Activated T-cell treated with anti-CD3 and anti-CD28 coated beads for 1 hour (primary cell): ENCODE results near the gene GTSE1.

Experiments used
- DNase-seq: peaks from one replicate; pipeline ENCODE4 v3.0.0-alpha.2; 2020; ENCODE audit warnings: low read depth

Gene GTSE1

GRCh38 chr22:46273432-46274148 lies 23.1 kb upstream of the GTSE1 start:
- no peak for DNase-seq

- DNase-seq = no peak
Observed at GRCh38 chr22:46274381-46274780, 22.3 kb upstream of the GTSE1 start.

GRCh38 chr22:46275455-46276122 lies 21.1 kb upstream of the GTSE1 start:
- DNase-seq = no peak

- DNase-seq = no peak
Observed at GRCh38 chr22:46276563-46276962, 20.1 kb upstream of the GTSE1 start.

GRCh38 chr22:46278656-46279645 lies 17.7 kb upstream of the GTSE1 start:
- DNase-seq = no peak

GRCh38 chr22:46280063-46280817 lies 16.4 kb upstream of the GTSE1 start:
- no peak for DNase-seq

- no peak for DNase-seq
Observed at GRCh38 chr22:46280999-46281623, 15.6 kb upstream of the GTSE1 start.

- DNase-seq = no peak
Observed at GRCh38 chr22:46281866-46282678, 14.6 kb upstream of the GTSE1 start.

GRCh38 chr22:46286006-46286405 lies 10.7 kb upstream of the GTSE1 start:
- no peak for DNase-seq

GRCh38 chr22:46286941-46287872 lies 9.5 kb upstream of the GTSE1 start:
- DNase-seq = no peak

- no peak for DNase-seq
Observed at GRCh38 chr22:46287873-46288751, 8.6 kb upstream of the GTSE1 start.

- DNase-seq = no peak
Observed at GRCh38 chr22:46288846-46289243, 7.8 kb upstream of the GTSE1 start.

GRCh38 chr22:46289244-46289891 lies 7.3 kb upstream of the GTSE1 start:
- no peak for DNase-seq

GRCh38 chr22:46290121-46290842 lies 6.4 kb upstream of the GTSE1 start:
- no peak for DNase-seq

GRCh38 chr22:46290843-46291785 lies 5.6 kb upstream of the GTSE1 start:
- DNase-seq = no peak

- DNase-seq = no peak
Observed at GRCh38 chr22:46292173-46292572, 4.5 kb upstream of the GTSE1 start.
